ENCODE measurements around the gene CDHR4.
"Not testable (repeated sequence)": the region's sequence is repeated elsewhere in the genome, so short reads cannot be mapped to it uniquely, and the experiment has no call there.

CDHR4 gene

GRCh38 chr3:49751501-49751900 lies 48.2 kb downstream of the CDHR4 start:
- WGBS = 94% methylated on average over 4 of the region's 4 CpGs

GRCh38 chr3:49750056-49750455 lies 49.6 kb downstream of the CDHR4 start:
- 91% methylated on average over 4 of the region's 4 CpGs for WGBS

More at GRCh38 chr3:49751501-49751900, 48.2 kb downstream of the CDHR4 start:
- H3K27me3 ChIP-seq (ENCODE audit: insufficient read depth, low read length) = no peaks in the 10 kb centered on the region
- H3K9ac ChIP-seq (ENCODE audit: low read depth, low read length) = no peak overlapping the region
- no peaks in the 10 kb centered on the region; the same call in 1 of the 2 replicates for H3K4me1 ChIP-seq (ENCODE audit: insufficient read depth, low read length)
- H3K4me3 ChIP-seq (ENCODE audit: low read length) = no peak overlapping the region
- peaks cover 27% of the 10 kb centered on the region for H3K36me3 ChIP-seq (ENCODE audit: insufficient read depth, low read length)
- H3K9me3 ChIP-seq (ENCODE audit: insufficient read depth, low read depth, low read length) = no peaks in the 10 kb centered on the region
- H3K27ac ChIP-seq (ENCODE audit: low read depth, low read length) = no peak overlapping the region

GRCh38 chr3:49748874-49749273 lies 50.8 kb downstream of the CDHR4 start:
- H3K27me3 ChIP-seq (ENCODE audit: insufficient read depth, low read length); H3K4me3 ChIP-seq (ENCODE audit: low read length); H3K4me1 ChIP-seq (ENCODE audit: insufficient read depth, low read length); H3K9ac ChIP-seq (ENCODE audit: low read depth, low read length); H3K27ac ChIP-seq (ENCODE audit: low read depth, low read length); H3K9me3 ChIP-seq (ENCODE audit: insufficient read depth, low read depth, low read length): not testable (repeated sequence)
- peaks cover 32% of the 10 kb centered on the region for H3K36me3 ChIP-seq (ENCODE audit: insufficient read depth, low read length)
- WGBS = 94% methylated on average over 5 of the region's 5 CpGs

More at GRCh38 chr3:49750056-49750455, 49.6 kb downstream of the CDHR4 start:
- no peaks in the 10 kb centered on the region for H3K9me3 ChIP-seq (ENCODE audit: insufficient read depth, low read depth, low read length)
- no peak overlapping the region for H3K4me3 ChIP-seq (ENCODE audit: low read length)
- H3K27ac ChIP-seq (ENCODE audit: low read depth, low read length) = no peak overlapping the region
- H3K36me3 ChIP-seq (ENCODE audit: insufficient read depth, low read length) = peaks cover 27% of the 10 kb centered on the region
- H3K9ac ChIP-seq (ENCODE audit: low read depth, low read length) = no peak overlapping the region
- no peaks in the 10 kb centered on the region; the same call in 1 of the 2 replicates for H3K4me1 ChIP-seq (ENCODE audit: insufficient read depth, low read length)
- no peaks in the 10 kb centered on the region for H3K27me3 ChIP-seq (ENCODE audit: insufficient read depth, low read length)

GRCh38 chr3:49747792-49748480 lies 51.7 kb downstream of the CDHR4 start:
- WGBS = 94% methylated on average over 13 of the region's 13 CpGs

GRCh38 chr3:49745986-49746385 lies 53.7 kb downstream of the CDHR4 start:
- H3K27me3 ChIP-seq (ENCODE audit: insufficient read depth, low read length) = no peaks in the 10 kb centered on the region
- H3K9ac ChIP-seq (ENCODE audit: low read depth, low read length) = no peak overlapping the region
- H3K36me3 ChIP-seq (ENCODE audit: insufficient read depth, low read length) = peaks cover 35% of the 10 kb centered on the region
- no peaks in the 10 kb centered on the region for H3K9me3 ChIP-seq (ENCODE audit: insufficient read depth, low read depth, low read length)
- H3K4me1 ChIP-seq (ENCODE audit: insufficient read depth, low read length) = no peaks in the 10 kb centered on the region; the same call in 1 of the 2 replicates
- H3K27ac ChIP-seq (ENCODE audit: low read depth, low read length) = no peak overlapping the region
- 88% methylated on average over 2 of the region's 2 CpGs for WGBS
- no peak overlapping the region for H3K4me3 ChIP-seq (ENCODE audit: low read length)

More at GRCh38 chr3:49747792-49748480, 51.7 kb downstream of the CDHR4 start:
- Histone ChIP-seq H3K4me1 (ENCODE audit: insufficient read depth, low read length) (no peaks in the 10 kb centered on the region; the same call in 1 of the 2 replicates), H3K36me3 (ENCODE audit: insufficient read depth, low read length) (peaks cover 35% of the 10 kb centered on the region), H3K27ac (ENCODE audit: low read depth, low read length) (no peak overlapping the region), H3K9ac (ENCODE audit: low read depth, low read length) (no peak overlapping the region), H3K27me3 (ENCODE audit: insufficient read depth, low read length) (no peaks in the 10 kb centered on the region), H3K9me3 (ENCODE audit: insufficient read depth, low read depth, low read length) (no peaks in the 10 kb centered on the region), H3K4me3 (ENCODE audit: low read length) (no peak overlapping the region)
